HepG2 (cell line): ENCODE data around the gene KTI12. TPM values are rescaled to one million over a fixed set of nuclear protein-coding genes. Genes with fewer than 3 reads are reported as not detected.

ENCODE experiments used
- AGO2 ChIP-seq: fragments of 200-400 bp; formaldehyde crosslinking; optimal IDR thresholded peaks from 2 replicates; pipeline ENCODE3; 2017; ENCODE audit warnings: mild to moderate bottlenecking, low read depth, low read length, moderate library complexity
- ATF1 ChIP-seq: IDR thresholded peaks from 2 replicates; pipeline ENCODE4 v1.6.1; 2016; ENCODE audit warnings: mild to moderate bottlenecking, control low read depth
- BCL3 ChIP-seq: sonication (generic); formaldehyde crosslinking; IDR thresholded peaks from 2 replicates; pipeline ENCODE4 v1.5.1; 2020; ENCODE audit warnings: mild to moderate bottlenecking, missing genetic modification reagents, moderate library complexity
- CEBPB ChIP-seq: IDR thresholded peaks from 2 replicates; pipeline ENCODE4 v1.6.1; 2011; ENCODE audit warnings: low read depth, low read length, improper control_type of control experiment, borderline replicate concordance
- ELF4 ChIP-seq: sonication (generic); formaldehyde crosslinking; IDR thresholded peaks from 2 replicates; pipeline ENCODE4 v1.5.0; 2020; ENCODE audit warnings: missing genetic modification reagents, mild to moderate bottlenecking, moderate library complexity, borderline replicate concordance
- ESRRA ChIP-seq: sonication (generic); formaldehyde crosslinking; IDR thresholded peaks from 2 replicates; pipeline ENCODE4 v1.5.1; 2020; ENCODE audit warnings: mild to moderate bottlenecking, low read depth, missing genetic modification reagents
- FOXK1 ChIP-seq: sonication (generic); formaldehyde crosslinking; IDR thresholded peaks from 2 replicates; pipeline ENCODE4 v1.4.0; 2020; ENCODE audit warnings: low read depth, missing genetic modification reagents, borderline replicate concordance
- IKZF4 ChIP-seq: sonication (generic); formaldehyde crosslinking; IDR thresholded peaks from 2 replicates; pipeline ENCODE4 v1.5.1; 2020; ENCODE audit warnings: borderline replicate concordance, mild to moderate bottlenecking, low read depth, missing genetic modification reagents; ENCODE audit errors: not compliant biosample characterization
- NFIC ChIP-seq: IDR thresholded peaks from 2 replicates; pipeline ENCODE4 v1.6.1; 2012; ENCODE audit warnings: mild to moderate bottlenecking, low read length, inconsistent platforms
- PHF5A ChIP-seq: IDR thresholded peaks from one replicate; pipeline ENCODE4 v1.6.1; 2018; ENCODE audit warnings: low read depth, missing genetic modification reagents; ENCODE audit not compliant: unreplicated experiment
- PTBP1 ChIP-seq: fragments of 200-400 bp; formaldehyde crosslinking; IDR thresholded peaks from 2 replicates; pipeline ENCODE4 v1.6.1; 2018; ENCODE audit warnings: low read length, low read depth; ENCODE audit not compliant: poor library complexity, severe bottlenecking
- SATB2 ChIP-seq: sonication (generic); formaldehyde crosslinking; IDR thresholded peaks from 2 replicates; pipeline ENCODE4 v1.5.0; 2020; ENCODE audit warnings: missing genetic modification reagents
- SRF ChIP-seq: IDR thresholded peaks from 2 replicates; pipeline ENCODE4 v1.6.1; 2011; ENCODE audit warnings: mild to moderate bottlenecking, low read depth, low read length, moderate library complexity
- TGIF2 ChIP-seq: IDR thresholded peaks from 2 replicates; pipeline ENCODE4 v1.6.1; 2016; ENCODE audit warnings: control low read depth, missing compliant biosample characterization
- THAP11 ChIP-seq: IDR thresholded peaks from 2 replicates; pipeline ENCODE4 v1.6.1; 2016; ENCODE audit warnings: missing biosample characterization, missing genetic modification reagents
- ZFYVE20 ChIP-seq: sonication (generic); formaldehyde crosslinking; IDR thresholded peaks from 2 replicates; pipeline ENCODE4 v1.8.0; 2023; ENCODE audit warnings: low read depth, mild to moderate bottlenecking, moderate library complexity, missing genetic modification reagents, borderline replicate concordance
- ZKSCAN1 ChIP-seq: fragments of 150-350 bp; IDR thresholded peaks from 2 replicates; pipeline ENCODE4 v1.6.1; 2014; ENCODE audit warnings: low read length
- ZNF225 ChIP-seq: sonication (generic); formaldehyde crosslinking; IDR thresholded peaks from 2 replicates; pipeline ENCODE4 v1.4.0; 2020; ENCODE audit warnings: mild to moderate bottlenecking, missing genetic modification reagents
- ZNF317 ChIP-seq: sonication (generic); formaldehyde crosslinking; IDR thresholded peaks from 2 replicates; pipeline ENCODE4 v1.5.0; 2020; ENCODE audit warnings: mild to moderate bottlenecking, missing genetic modification reagents
- ZNF546 ChIP-seq: sonication (generic); formaldehyde crosslinking; conservative IDR thresholded peaks from 2 replicates; pipeline ENCODE4 v1.8.1; 2023; ENCODE audit warnings: mild to moderate bottlenecking, missing genetic modification reagents
- ZNF646 ChIP-seq: sonication (generic); formaldehyde crosslinking; IDR thresholded peaks from 2 replicates; pipeline ENCODE4 v1.9.0; 2021; ENCODE audit warnings: mild to moderate bottlenecking, missing genetic modification reagents
- ZNF652 ChIP-seq: IDR thresholded peaks from 2 replicates; pipeline ENCODE4 v1.6.1; 2016; ENCODE audit warnings: low read depth, borderline replicate concordance
- ZNF746 ChIP-seq: sonication (generic); formaldehyde crosslinking; IDR thresholded peaks from 2 replicates; pipeline ENCODE4 v1.8.0; 2022; ENCODE audit warnings: mild to moderate bottlenecking, missing genetic modification reagents
- ZZZ3 ChIP-seq: sonication (generic); formaldehyde crosslinking; IDR thresholded peaks from 2 replicates; pipeline ENCODE4 v1.4.0; 2020; ENCODE audit warnings: missing genetic modification reagents, mild to moderate bottlenecking, borderline replicate concordance
- polyA plus RNA-seq, 8 experiments: library from polyadenylated mRNA; depleted of rRNA in 3 of 8; stranded (reverse) in 7 of 8; unstranded in 1 of 8; fragments of >200 nt; fragmentation: Illumina TruSeq in 4 of 8; extraction: Trizol in 4 of 8; gene quantifications; 2 replicates each; pipeline versions ENCODE4 v1.2.1 to v1.2.3, GENCODE V29; 2011 to 2016; ENCODE audit warnings: low read depth in 4 of 8, missing spikeins in 1 of 8, mixed read lengths in 1 of 8; ENCODE audit not compliant: insufficient read depth in 1 of 8
- total RNA-seq, 5 experiments: library from RNA; depleted of rRNA; stranded (reverse); fragments of >200 nt; fragmentation: Illumina TruSeq; extraction: Trizol; gene quantifications; 2 replicates each; pipeline ENCODE4 v1.2.3, GENCODE V29; 2016; ENCODE audit warnings: low read depth in 1 of 5

Gene KTI12
- total and polyA plus RNA-seq, 2 of the 13 experiments (the other 11 are each of a cell fraction or from before 2014, with no cell fraction given), result 7.4 to 10.2 TPM

GRCh38 chr1:52056163-52056936, 22.7 kb upstream of the KTI12 start, which contains the start of gene BTF3L4 (continued):
- TF ChIP-seq ZNF646 (CRISPR knock-in tag) (no peak), ZNF652 (CRISPR knock-in tag) (no peak), ELF4 (CRISPR knock-in tag) (no peak), THAP11 (CRISPR knock-in tag) (peak; percentile 94), CEBPB (no peak), ZFYVE20 (no peak), BCL3 (CRISPR knock-in tag) (peak; percentile 78; the same call in 1 of the 2 replicates), SATB2 (CRISPR knock-in tag) (no peak), PTBP1 (peak; percentile 40), ZNF746 (no peak; the same call in 1 of the 2 replicates), ZZZ3 (CRISPR knock-in tag) (no peak), NFIC (no peak), FOXK1 (no peak; the same call in 1 of the 2 replicates), ZNF225 (CRISPR knock-in tag) (peak; percentile 94), PHF5A (CRISPR knock-in tag) (no peak), IKZF4 (CRISPR knock-in tag) (no peak), ATF1 (no peak), ZKSCAN1 (no peak), TGIF2 (CRISPR knock-in tag) (no peak; the same call in 1 of the 2 replicates), AGO2 (peak; percentile 85), SRF (no peak), ESRRA (no peak), ZNF317 (CRISPR knock-in tag) (no peak), ZNF546 (CRISPR knock-in tag) (no peak; the same call in 1 of the 2 replicates)
